Esophagus muscularis mucosa (tissue), 3 donors: ENCODE measurements around the gene SLC2A8.

Experiments
- CTCF ChIP-seq, 3 experiments: fragments of 200-600 bp in 2 of 3; fragments of 450-650 bp in 1 of 3; sonication (generic) in 2 of 3; IDR thresholded peaks; one replicate each; pipeline ENCODE4 v1.5.1; 2017 to 2019; ENCODE audit warnings: antibody characterized with exemption in 3 of 3, mild to moderate bottlenecking in 2 of 3, moderate library complexity in 1 of 3
- POLR2A ChIP-seq: fragments of 450-650 bp; IDR thresholded peaks from one replicate; pipeline ENCODE4 v1.6.1; 2017; ENCODE audit warnings: antibody characterized with exemption, moderate library complexity, mild to moderate bottlenecking, low read depth

GRCh38 chr9:127384016-127384730, 12.8 kb upstream of the SLC2A8 start:
- no peak for TF ChIP-seq CTCF (IDR thresholded peaks at IDR 0.05)
- no peak for TF ChIP-seq POLR2A
